GM19099 (cell line): ENCODE measurements around the gene ZNF579.

ENCODE experiments used
- POLR2A ChIP-seq: IDR thresholded peaks from 3 replicates; pipeline ENCODE4 v1.6.1; 2011; ENCODE audit warnings: low read depth; ENCODE audit not compliant: insufficient read length; ENCODE audit errors: extremely low read depth

Gene ZNF579

GRCh38 chr19:55580628-55581144 is at the start of gene ZNF579:
Gene ZNF579, minus strand, starts transcription at chr19:55580848. Its CDS starts 1,209 bp downstream, at chr19:55579639.
- no peak for TF ChIP-seq POLR2A

- no peak for TF ChIP-seq POLR2A
Measured at GRCh38 chr19:55626350-55626749, 45.7 kb upstream of the ZNF579 start.

DNA sequence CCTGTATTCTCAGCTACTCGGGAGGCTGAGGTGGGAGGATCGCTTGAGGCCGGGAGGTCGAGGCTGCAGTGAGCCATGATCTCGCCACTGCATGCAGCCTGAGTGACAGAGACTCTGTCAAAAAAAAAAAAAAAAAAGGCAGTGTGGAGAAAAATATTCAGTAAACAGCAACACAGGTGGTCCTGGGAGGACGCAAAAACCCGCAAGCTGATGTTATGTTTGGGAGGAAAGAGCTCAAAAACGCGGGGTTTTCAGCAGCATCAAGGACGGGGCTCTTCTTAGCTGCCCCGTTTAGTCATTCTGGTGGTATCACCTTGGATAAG is 44.3 kb upstream of the ZNF579 start:
- TF ChIP-seq POLR2A, result no peak

- TF ChIP-seq POLR2A, result peak; percentile 90
Measured at GRCh38 chr19:55624109-55625003, 43.7 kb upstream of the ZNF579 start, which contains the start of gene ZNF784. Gene ZNF784, minus strand, starts transcription at chr19:55624566. Its CDS starts 5 bp downstream, at chr19:55624561.

- no peak for TF ChIP-seq POLR2A
Measured at GRCh38 chr19:55623561-55623960, 42.9 kb upstream of the ZNF579 start.

DNA sequence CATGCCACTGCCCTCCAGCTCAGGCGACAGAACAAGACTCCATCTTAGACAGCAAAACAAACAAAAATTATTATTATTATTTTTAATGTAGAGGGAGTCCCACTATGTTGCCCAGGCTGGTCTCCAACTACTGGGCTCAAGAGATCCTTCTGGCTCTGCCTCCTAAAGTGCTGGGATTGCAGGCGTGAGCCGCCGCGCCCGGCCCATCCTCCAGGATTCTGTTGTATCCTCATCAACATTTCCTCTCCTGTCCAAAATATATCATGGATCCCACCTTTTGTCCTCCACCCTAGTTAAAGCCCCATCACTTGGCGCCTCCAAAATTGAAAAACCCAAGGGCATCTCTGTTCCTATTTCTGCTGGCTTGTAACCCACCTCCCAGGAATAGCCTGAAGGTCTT is 42.5 kb upstream of the ZNF579 start:
- TF ChIP-seq POLR2A, result no peak

- no peak for TF ChIP-seq POLR2A
Measured at GRCh38 chr19:55622242-55622969, 41.8 kb upstream of the ZNF579 start.

- no peak for TF ChIP-seq POLR2A
Measured at GRCh38 chr19:55621673-55622231, 41.1 kb upstream of the ZNF579 start.

GRCh38 chr19:55621205-55621672 is 40.6 kb upstream of the ZNF579 start:
- TF ChIP-seq POLR2A, result no peak

GRCh38 chr19:55620410-55621204 is 40.0 kb upstream of the ZNF579 start:
- TF ChIP-seq POLR2A, result no peak

- TF ChIP-seq POLR2A, result no peak
Measured at GRCh38 chr19:55619286-55619685, 38.6 kb upstream of the ZNF579 start.

DNA sequence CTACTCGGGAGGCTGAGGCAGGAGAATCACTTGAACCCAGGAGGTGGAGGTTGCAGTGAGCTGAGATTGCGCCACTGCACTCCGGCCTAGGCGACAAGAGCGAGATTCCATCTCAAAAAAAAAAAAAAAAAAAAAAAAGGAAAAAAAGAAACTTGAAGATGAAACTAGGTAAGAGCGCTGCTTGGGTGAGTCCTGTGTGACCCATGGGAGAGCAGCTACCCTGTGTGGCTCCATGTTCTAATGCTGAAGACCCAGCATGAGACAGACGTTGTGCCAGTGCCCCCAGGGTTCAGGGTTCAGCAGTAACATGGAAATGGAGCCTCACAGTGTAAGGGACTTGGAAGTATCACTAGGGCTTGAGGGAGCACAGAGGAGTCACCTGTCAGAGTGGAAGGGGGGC is 37.8 kb upstream of the ZNF579 start:
- no peak for TF ChIP-seq POLR2A

- no peak for TF ChIP-seq POLR2A
Measured at GRCh38 chr19:55617426-55617825, 36.8 kb upstream of the ZNF579 start.

GRCh38 chr19:55616395-55616875 is 35.8 kb upstream of the ZNF579 start:
- no peak for TF ChIP-seq POLR2A

DNA sequence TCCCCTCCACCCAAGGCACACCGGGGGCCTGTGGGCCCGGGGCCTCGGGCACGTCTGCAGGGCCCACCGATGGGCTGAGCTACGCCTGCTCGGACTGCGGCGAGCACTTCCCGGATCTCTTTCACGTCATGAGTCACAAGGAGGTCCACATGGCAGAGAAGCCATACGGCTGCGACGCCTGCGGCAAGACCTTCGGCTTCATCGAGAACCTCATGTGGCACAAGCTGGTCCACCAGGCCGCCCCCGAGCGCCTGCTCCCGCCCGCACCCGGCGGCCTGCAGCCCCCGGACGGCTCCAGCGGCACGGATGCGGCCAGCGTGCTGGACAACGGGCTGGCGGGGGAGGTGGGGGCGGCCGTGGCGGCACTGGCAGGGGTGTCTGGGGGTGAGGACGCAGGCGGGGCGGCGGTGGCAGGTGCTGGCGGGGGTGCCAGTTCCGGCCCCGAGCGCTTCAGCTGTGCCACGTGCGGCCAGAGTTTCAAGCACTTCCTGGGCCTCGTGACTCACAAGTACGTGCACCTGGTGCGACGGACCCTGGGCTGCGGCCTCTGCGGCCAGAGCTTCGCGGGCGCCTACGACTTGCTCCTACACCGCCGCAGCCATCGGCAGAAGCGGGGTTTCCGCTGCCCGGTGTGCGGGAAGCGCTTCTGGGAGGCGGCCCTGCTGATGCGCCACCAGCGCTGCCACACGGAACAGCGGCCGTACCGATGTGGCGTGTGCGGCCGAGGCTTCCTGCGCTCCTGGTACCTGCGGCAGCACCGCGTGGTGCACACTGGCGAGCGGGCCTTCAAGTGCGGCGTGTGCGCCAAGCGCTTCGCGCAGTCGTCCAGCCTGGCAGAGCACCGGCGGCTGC is 35.1 kb upstream of the ZNF579 start:
- no peak for TF ChIP-seq POLR2A
